K562 (cell line): ENCODE data around the gene PCBD1. TPM values are rescaled to one million over a fixed set of nuclear protein-coding genes. Genes with fewer than 3 reads are reported as not detected.
A peak's percentile ranks its signal among the peaks of the same experiment; 100 is the strongest.

Experiments
- ASH1L ChIP-seq: fragments of 450-650 bp; IDR thresholded peaks from 2 replicates; pipeline ENCODE4 v1.6.1; 2018; ENCODE audit warnings: borderline replicate concordance, mild to moderate bottlenecking, low read depth; ENCODE audit not compliant: partially characterized antibody
- CBFA2T3 ChIP-seq: fragments of 450-650 bp; IDR thresholded peaks from 2 replicates; pipeline ENCODE4 v1.6.1; 2017
- CTCFL ChIP-seq: IDR thresholded peaks from 2 replicates; pipeline ENCODE4 v1.6.1; 2011; ENCODE audit warnings: borderline replicate concordance, low read depth, mild to moderate bottlenecking, moderate library complexity, low read length; ENCODE audit not compliant: insufficient read depth, poor library complexity, severe bottlenecking
- ELF2 ChIP-seq: fragments of 250-450 bp; sonication (Bioruptor Pico); IDR thresholded peaks from 2 replicates; pipeline ENCODE4 v1.5.0; 2021; ENCODE audit warnings: mild to moderate bottlenecking
- KLF13 ChIP-seq: fragments of 450-650 bp; IDR thresholded peaks from 2 replicates; pipeline ENCODE4 v1.6.1; 2016; ENCODE audit warnings: missing genetic modification characterization, low read depth, mild to moderate bottlenecking, missing compliant biosample characterization, moderate library complexity, borderline replicate concordance
- KLF6 ChIP-seq: fragments of 250-450 bp; sonication (Bioruptor Pico); IDR thresholded peaks from 2 replicates; pipeline ENCODE4 v1.4.0; 2020; ENCODE audit warnings: mild to moderate bottlenecking, moderate library complexity, borderline replicate concordance
- LEF1 ChIP-seq: fragments of 450-650 bp; IDR thresholded peaks from 2 replicates; pipeline ENCODE4 v1.6.1; 2016; ENCODE audit warnings: mild to moderate bottlenecking
- MEF2D ChIP-seq: conservative IDR thresholded peaks from 2 replicates; pipeline ENCODE4 v1.6.1; 2016; ENCODE audit warnings: low read depth, missing genetic modification characterization, missing compliant biosample characterization
- NR2F6 ChIP-seq: fragments of 450-650 bp; formaldehyde crosslinking; IDR thresholded peaks from 2 replicates; pipeline ENCODE4 v1.4.0; 2020; ENCODE audit warnings: mild to moderate bottlenecking
- OTX1 ChIP-seq: fragments of 450-650 bp; formaldehyde crosslinking; IDR thresholded peaks from 2 replicates; pipeline ENCODE4 v1.4.0; 2022; ENCODE audit warnings: mild to moderate bottlenecking
- POLR2AphosphoS2 ChIP-seq: IDR thresholded peaks from 2 replicates; pipeline ENCODE4 v1.6.1; 2012; ENCODE audit warnings: low read length, improper control_type of control experiment
- SNIP1 ChIP-seq: fragments of 450-650 bp; IDR thresholded peaks from 2 replicates; pipeline ENCODE4 v1.7.1; 2017; ENCODE audit warnings: low read depth, mild to moderate bottlenecking
- SNRNP70 ChIP-seq: fragments of 200-400 bp; formaldehyde crosslinking; optimal IDR thresholded peaks from 2 replicates; pipeline ENCODE3; 2017; ENCODE audit warnings: low read depth, low read length
- SP1 ChIP-seq: sonication (generic); formaldehyde crosslinking; IDR thresholded peaks from 2 replicates; pipeline ENCODE4 v1.8.1; 2022; ENCODE audit warnings: mild to moderate bottlenecking, missing genetic modification reagents
- YBX1 ChIP-seq: fragments of 450-650 bp; IDR thresholded peaks from 2 replicates; pipeline ENCODE4 v1.7.1; 2016; ENCODE audit warnings: mild to moderate bottlenecking
- ZKSCAN3 ChIP-seq: fragments of 250-450 bp; sonication (Bioruptor Pico); IDR thresholded peaks from 2 replicates; pipeline ENCODE4 v1.4.0; 2020
- ZNF12 ChIP-seq: sonication (generic); formaldehyde crosslinking; IDR thresholded peaks from 2 replicates; pipeline ENCODE4 v1.4.0; 2020; ENCODE audit warnings: mild to moderate bottlenecking, missing genetic modification reagents
- ZNF124 ChIP-seq: sonication (generic); formaldehyde crosslinking; IDR thresholded peaks from 2 replicates; pipeline ENCODE4 v1.8.1; 2022; ENCODE audit warnings: missing genetic modification reagents
- ZNF133 ChIP-seq: fragments of 250-450 bp; sonication (Bioruptor Pico); IDR thresholded peaks from 2 replicates; pipeline ENCODE4 v1.4.0; 2020; ENCODE audit warnings: mild to moderate bottlenecking
- ZNF174 ChIP-seq: fragments of 250-450 bp; sonication (Bioruptor Pico); IDR thresholded peaks from 2 replicates; pipeline ENCODE4 v1.4.0; 2020; ENCODE audit warnings: mild to moderate bottlenecking
- ZNF175 ChIP-seq: fragments of 200-800 bp; sonication (Bioruptor generic); IDR thresholded peaks from 2 replicates; pipeline ENCODE4 v1.6.1; 2016; ENCODE audit warnings: low read depth, mild to moderate bottlenecking, missing genetic modification characterization, missing compliant biosample characterization
- ZNF217 ChIP-seq: sonication (generic); formaldehyde crosslinking; IDR thresholded peaks from 2 replicates; pipeline ENCODE4 v1.8.0; 2022; ENCODE audit warnings: mild to moderate bottlenecking, missing genetic modification reagents
- ZNF280B ChIP-seq: fragments of 250-450 bp; sonication (Bioruptor Pico); IDR thresholded peaks from 2 replicates; pipeline ENCODE4 v1.5.1; 2021; ENCODE audit warnings: mild to moderate bottlenecking
- ZNF3 ChIP-seq: fragments of 250-450 bp; sonication (Bioruptor Pico); IDR thresholded peaks from 2 replicates; pipeline ENCODE4 v1.5.0; 2021; ENCODE audit warnings: mild to moderate bottlenecking, moderate library complexity
- ZNF444 ChIP-seq: fragments of 250-450 bp; sonication (Bioruptor Pico); IDR thresholded peaks from 2 replicates; pipeline ENCODE4 v1.4.0; 2020; ENCODE audit warnings: mild to moderate bottlenecking, moderate library complexity
- ZNF511 ChIP-seq: sonication (generic); formaldehyde crosslinking; IDR thresholded peaks from 2 replicates; pipeline ENCODE4 v1.8.0; 2022; ENCODE audit warnings: mild to moderate bottlenecking, missing genetic modification reagents
- polyA plus RNA-seq, 8 experiments: library from polyadenylated mRNA; depleted of rRNA in 4 of 8; stranded (reverse) in 5 of 8; unstranded in 3 of 8; fragments of >200 nt; fragmentation: Nextera tagmentation in 2 of 8; fragmentation: Illumina TruSeq in 1 of 8; extraction: Ambion mirVana in 2 of 8; extraction: Trizol in 1 of 8; gene quantifications; 2 replicates each; pipeline versions ENCODE4 v1.2.1 to v1.2.3, GENCODE V29; 2011 to 2014; ENCODE audit warnings: inconsistent platforms in 1 of 8, missing spikeins in 1 of 8
- total RNA-seq, 7 experiments: library from RNA; depleted of rRNA in 6 of 7; stranded (reverse); fragments of >200 nt in 6 of 7; fragmentation: Illumina TruSeq in 2 of 7; extraction: Trizol in 2 of 7; gene quantifications; 2 replicates each; pipeline versions ENCODE4 v1.2.1 to v1.2.3, GENCODE V29; 2011 to 2021; ENCODE audit warnings: low replicate concordance in 1 of 7

The PCBD1 gene
- total and polyA plus RNA-seq, 9 of the 15 experiments (the other 6 are each of a cell fraction or from before 2014, with no cell fraction given), result 14.6 to 109 (median 57.0) TPM

- TF ChIP-seq CTCFL (no peak), LEF1 (no peak), SNIP1 (no peak), KLF13 (tag) (no peak), KLF6 (CRISPR knock-in tag) (no peak), ZNF511 (no peak; the same call in 1 of the 2 replicates), SNRNP70 (no peak), ZNF174 (CRISPR knock-in tag) (no peak), OTX1 (no peak), ZNF124 (CRISPR knock-in tag) (no peak), ZKSCAN3 (CRISPR knock-in tag) (no peak), ELF2 (CRISPR knock-in tag) (no peak), YBX1 (no peak), NR2F6 (CRISPR knock-in tag) (no peak), CBFA2T3 (no peak), POLR2AphosphoS2 (no peak), ZNF217 (no peak), ZNF3 (CRISPR knock-in tag) (no peak), SP1 (CRISPR knock-in tag) (peak; percentile 59), ASH1L (no peak), ZNF133 (CRISPR knock-in tag) (no peak), ZNF280B (CRISPR knock-in tag) (no peak), MEF2D (tag) (no peak), ZNF175 (CRISPR knock-in tag) (no peak), ZNF444 (CRISPR knock-in tag) (no peak), ZNF12 (CRISPR knock-in tag) (no peak)
Measured at GRCh38 chr10:70887804-70888800, at the start of gene PCBD1 (continued).
